ENCODE data around the gene RPEL1.

RPEL1 gene

GRCh38 chr10:103281753-103282152 is 36.1 kb downstream of the RPEL1 start:
- DNase-seq = no peak

DNA sequence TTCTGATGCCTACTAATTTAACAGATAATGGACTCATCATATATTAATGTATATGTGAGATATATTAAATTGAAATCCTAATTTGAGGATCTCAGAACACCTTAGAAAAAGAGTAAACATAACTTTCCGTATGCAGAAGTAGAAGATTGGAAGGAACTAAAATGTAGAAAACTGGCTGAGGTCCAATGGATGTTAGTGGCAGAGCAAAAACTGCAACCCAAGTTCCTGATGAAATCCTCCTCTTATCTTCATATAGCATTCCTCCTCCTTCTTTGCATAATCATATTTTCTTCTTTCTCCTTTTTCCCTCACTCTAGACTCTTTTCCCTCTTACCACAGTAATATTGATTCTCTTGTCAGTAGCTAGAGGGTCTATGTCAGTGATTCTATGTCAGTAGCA is 37.3 kb downstream of the RPEL1 start:
- no peak for DNase-seq

GRCh38 chr10:103284170-103284569 is 38.5 kb downstream of the RPEL1 start:
- no peak for DNase-seq

DNA sequence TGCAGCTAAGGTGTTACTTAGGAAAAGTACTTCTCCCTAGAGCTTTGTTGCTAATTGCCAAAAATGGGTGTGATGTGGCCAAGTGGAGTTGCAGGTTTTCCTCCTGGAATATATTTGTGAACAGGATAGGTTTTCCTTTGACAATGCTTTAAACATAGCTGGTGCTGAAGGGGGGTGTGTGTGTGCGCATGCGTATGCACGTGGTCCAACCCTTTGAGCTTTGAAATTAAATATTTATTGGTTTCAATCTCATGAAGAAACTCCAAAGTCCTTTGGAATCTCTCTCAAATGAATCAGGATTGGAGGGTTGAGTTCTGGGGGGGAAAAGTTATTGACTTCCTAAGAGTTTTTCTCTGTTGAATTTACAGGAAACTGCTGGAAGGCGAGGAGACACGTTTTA is 42.3 kb downstream of the RPEL1 start:
- DNase-seq = no peak

DNA sequence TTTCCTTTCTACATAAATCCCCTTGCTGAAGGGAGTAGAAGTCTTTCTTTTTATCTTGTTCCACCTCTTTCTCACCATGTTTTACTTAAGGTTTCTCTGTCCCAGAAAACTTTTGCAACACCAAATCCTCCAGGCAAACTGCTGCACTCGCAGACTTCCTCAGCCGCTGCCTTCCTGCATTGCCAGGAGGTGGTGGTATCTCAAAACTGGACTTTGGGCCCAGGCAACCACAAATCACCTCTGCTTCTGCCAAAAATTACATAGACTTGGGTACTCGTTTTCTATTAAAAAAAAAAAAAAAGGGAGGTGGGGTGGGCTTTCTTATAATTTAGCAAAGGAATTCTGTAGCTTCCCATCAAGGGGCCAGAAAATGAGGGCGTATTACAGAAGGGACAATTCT is 45.9 kb downstream of the RPEL1 start:
- no peak for DNase-seq

DNA sequence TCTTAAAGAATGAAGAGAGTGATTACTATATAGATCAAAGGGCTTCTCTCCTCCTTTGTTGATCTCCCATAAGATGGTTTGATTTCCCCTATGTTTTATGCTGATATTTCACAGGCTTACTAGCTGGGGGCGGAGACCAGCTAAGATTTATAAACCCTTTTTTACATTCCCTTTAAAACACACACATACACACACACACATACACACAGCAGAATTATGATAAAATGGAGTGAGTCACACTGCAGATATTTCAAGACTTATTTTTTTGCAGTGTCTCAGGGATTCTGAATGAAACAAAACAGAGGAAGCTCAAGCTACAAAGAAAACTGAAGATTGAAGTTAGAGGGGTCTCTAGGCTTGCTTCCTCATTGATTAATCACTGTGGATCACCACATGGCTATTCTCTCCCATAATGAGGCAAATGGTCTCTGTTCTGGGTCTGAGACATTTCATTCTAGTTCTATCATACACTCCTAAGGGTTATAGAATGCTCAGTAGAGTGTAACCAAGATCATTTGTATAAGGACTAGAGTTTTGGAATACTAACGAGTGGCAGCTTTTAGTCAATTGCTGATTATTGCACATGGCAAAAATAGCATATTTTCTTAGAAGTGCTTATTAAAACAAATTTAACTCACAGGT is 49.8 kb downstream of the RPEL1 start:
- no peak for DNase-seq
